NT2/D1 (cell line): ENCODE results near the gene EIF3CL.
"Not testable (repeated sequence)": the region's sequence is repeated elsewhere in the genome, so short reads cannot be mapped to it uniquely, and the experiment has no call there.

ENCODE experiments used
- SUZ12 ChIP-seq: IDR thresholded peaks from 2 replicates; pipeline ENCODE4 v1.6.1; 2011; ENCODE audit not compliant: insufficient read length, insufficient read depth; ENCODE audit errors: extremely low read depth
- YY1 ChIP-seq: IDR thresholded peaks from 2 replicates; pipeline ENCODE4 v1.6.1; 2011; ENCODE audit not compliant: insufficient read length, insufficient read depth
- ZNF274 ChIP-seq: IDR thresholded peaks from 2 replicates; pipeline ENCODE4 v1.6.1; 2011; ENCODE audit warnings: mild to moderate bottlenecking, low read depth, low read length

GRCh38 chr16:28332632-28333031 is 71.0 kb downstream of the EIF3CL start:
- not testable (repeated sequence) for TF ChIP-seq ZNF274, SUZ12, YY1
